ENCODE measurements around the gene TMED1.

- TF ChIP-seq EP300 (IDR thresholded peaks at IDR 0.05; ENCODE audit: borderline replicate concordance) (no peak), REST (IDR thresholded peaks at IDR 0.05; ENCODE audit: low read depth) (no peak), RAD21 (IDR thresholded peaks at IDR 0.05; ENCODE audit: low read depth) (no peak), TAF1 (IDR thresholded peaks at IDR 0.05; ENCODE audit: low read depth) (no peak), ZBTB7A (IDR thresholded peaks at IDR 0.05; ENCODE audit: low read depth) (no peak), FOXM1 (IDR thresholded peaks at IDR 0.05; ENCODE audit: borderline replicate concordance, low read depth) (no peak), MAX (IDR thresholded peaks at IDR 0.05) (no peak), YY1 (IDR thresholded peaks at IDR 0.05; ENCODE audit: low read depth) (no peak), CEBPB (IDR thresholded peaks at IDR 0.05) (no peak), TEAD4 (IDR thresholded peaks at IDR 0.05) (no peak), NFIC (IDR thresholded peaks at IDR 0.05) (no peak), USF1 (IDR thresholded peaks at IDR 0.05) (no peak)
Measured at GRCh38 chr19:10802479-10802878, 33.5 kb downstream of the TMED1 start.
